ENCODE results near the gene C2orf76. TPM values are rescaled to one million over a fixed set of nuclear protein-coding genes. Genes with fewer than 3 reads are reported as not detected.

C2orf76 gene
- total RNA-seq, 1 experiment from 2014 or later, result 5.7 TPM

GRCh38 chr2:119282996-119283511, 83.6 kb downstream of the C2orf76 start:
- no peak overlapping the region for H3T11ph ChIP-seq (ENCODE audit: low read length)
- no peak overlapping the region for H4K5ac ChIP-seq (ENCODE audit: insufficient read length, low read depth, low read length)
- DNase-seq, result no peak
- no peak overlapping the region for H2AFZ ChIP-seq (ENCODE audit: low read length)
- no peak overlapping the region for H4K91ac ChIP-seq (ENCODE audit: insufficient read length, low read depth, low read length)
- no peak overlapping the region for H3K14ac ChIP-seq (ENCODE audit: insufficient read depth, low read length)
- H3K4me1 ChIP-seq (ENCODE audit: insufficient read depth, low read length), result no peaks in the 10 kb centered on the region
- H2BK5ac ChIP-seq (ENCODE audit: insufficient read length, low read length), result no peak overlapping the region
- no peak overlapping the region for H3K56ac ChIP-seq (ENCODE audit: insufficient read length, low read depth, low read length)
- H2AK5ac ChIP-seq (ENCODE audit: insufficient read length, low read length), result no peak overlapping the region
- Mint-ChIP-seq H3K9me3 (no peaks in the 10 kb centered on the region), H3K27me3 (ENCODE audit: low read depth) (no peaks in the 10 kb centered on the region; the same call in none of the 2 replicates), H3K4me3 (no peak overlapping the region), H3K27ac (no peak overlapping the region), H3K4me1 (peaks cover 0 to 12% of the 10 kb centered on the region in 2 experiments; a peak in 2 of 4 replicates), H3K36me3 (ENCODE audit: insufficient read depth in 1 of 3, low read depth in 3 of 3) (no peaks in the 10 kb centered on the region; a peak in 1 of 7 replicates)
- no peak overlapping the region for H3K18ac ChIP-seq (ENCODE audit: insufficient read length, low read depth, low read length)
- H3K23ac ChIP-seq (ENCODE audit: insufficient read length, low read depth, low read length), result no peak overlapping the region
- H3K9ac ChIP-seq (ENCODE audit: extremely low read depth, insufficient read length, low read length), result no peak overlapping the region
- no peak overlapping the region for H3K4me2 ChIP-seq (ENCODE audit: insufficient read depth, insufficient read length, low read length)
- no peak overlapping the region for H2BK12ac ChIP-seq (ENCODE audit: insufficient read length, low read depth, low read length)
- no peaks in the 10 kb centered on the region for H3K9me3 ChIP-seq (ENCODE audit: control insufficient read depth, low read depth, low read length)
- no peaks in the 10 kb centered on the region for H3K23me2 ChIP-seq (ENCODE audit: insufficient read length, low read depth, low read length, poor library complexity, severe bottlenecking)
- H2BK20ac ChIP-seq (ENCODE audit: low read depth, low read length, poor library complexity, severe bottlenecking), result no peak overlapping the region
- H4K8ac ChIP-seq (replicated peaks; ENCODE audit: insufficient read length, low read depth, low read length), result no peak overlapping the region
- no peaks in the 10 kb centered on the region for H3K79me1 ChIP-seq (ENCODE audit: insufficient read depth, low read depth, low read length, poor library complexity, severe bottlenecking)
- whole genome bisulfite sequencing (ENCODE audit: extremely low coverage, insufficient read length, low lambda C conversion rate), result no CpG with 5 or more reads among the region's 4 CpGs
- H3K27me3 ChIP-seq (ENCODE audit: insufficient read depth, low read length), result no peaks in the 10 kb centered on the region
- H2BK120ac ChIP-seq (ENCODE audit: low read depth, low read length, poor library complexity, severe bottlenecking), result no peak overlapping the region
- TF ChIP-seq CTCF (conservative IDR thresholded peaks at IDR 0.05), result no peak
- H3K79me2 ChIP-seq (ENCODE audit: insufficient read depth, low read length), result no peaks in the 10 kb centered on the region
- H2BK15ac ChIP-seq (ENCODE audit: low read depth, low read length), result no peak overlapping the region
- no peak overlapping the region for H3K27ac ChIP-seq (ENCODE audit: insufficient read length, low read depth, low read length)
- no peak overlapping the region for H3K4ac ChIP-seq (ENCODE audit: low read depth, low read length)
- no peaks in the 10 kb centered on the region for H4K20me1 ChIP-seq (ENCODE audit: control insufficient read depth, insufficient read depth, insufficient read length)

Measured in H9 (cell line).